Measurements from ENCODE around the gene SMIM20. TPM values are rescaled to one million over a fixed set of nuclear protein-coding genes. Genes with fewer than 3 reads are reported as not detected.

Gene SMIM20
- total and polyA plus RNA-seq, 12 donors = 27.4 to 48.5 (median 42.0) TPM

DNA sequence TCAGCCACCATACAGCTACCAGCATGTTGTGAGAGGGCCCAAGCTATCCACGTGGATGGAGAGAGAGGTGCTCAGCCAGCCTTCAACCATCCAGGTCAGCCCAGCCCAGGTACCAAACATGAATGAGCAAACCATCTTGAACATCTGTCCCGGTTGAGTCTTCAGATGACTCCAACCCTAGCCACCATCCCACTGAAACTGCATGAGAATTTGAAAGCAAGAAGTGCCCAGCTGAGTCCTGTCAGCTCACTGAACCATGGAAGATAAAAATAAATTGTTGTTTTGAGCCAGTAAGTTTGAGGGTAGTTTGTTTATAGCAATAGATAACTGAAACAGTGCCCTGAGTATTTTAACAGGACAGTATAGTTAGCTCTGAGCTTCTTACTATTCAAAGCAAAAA is 43.9 kb upstream of the SMIM20 start:
- H3K27me3 ChIP-seq = no peaks in the 10 kb centered on the region
- WGBS, 2 donors = 92 to 98% methylated on average over 2 of the region's 2 CpGs
- ATAC-seq = no peak
- no peak overlapping the region for H3K27ac ChIP-seq
- H3K4me3 ChIP-seq = no peak overlapping the region
- intact Hi-C loops (cut with DNase I) = no loop called here
- no peaks in the 10 kb centered on the region for H3K36me3 ChIP-seq
- peaks cover 0 to 15% (median 0%) of the 10 kb centered on the region in 9 donors for H3K4me1 ChIP-seq
- no peaks in the 10 kb centered on the region for H3K9me3 ChIP-seq
- TF ChIP-seq, protein P1, sequence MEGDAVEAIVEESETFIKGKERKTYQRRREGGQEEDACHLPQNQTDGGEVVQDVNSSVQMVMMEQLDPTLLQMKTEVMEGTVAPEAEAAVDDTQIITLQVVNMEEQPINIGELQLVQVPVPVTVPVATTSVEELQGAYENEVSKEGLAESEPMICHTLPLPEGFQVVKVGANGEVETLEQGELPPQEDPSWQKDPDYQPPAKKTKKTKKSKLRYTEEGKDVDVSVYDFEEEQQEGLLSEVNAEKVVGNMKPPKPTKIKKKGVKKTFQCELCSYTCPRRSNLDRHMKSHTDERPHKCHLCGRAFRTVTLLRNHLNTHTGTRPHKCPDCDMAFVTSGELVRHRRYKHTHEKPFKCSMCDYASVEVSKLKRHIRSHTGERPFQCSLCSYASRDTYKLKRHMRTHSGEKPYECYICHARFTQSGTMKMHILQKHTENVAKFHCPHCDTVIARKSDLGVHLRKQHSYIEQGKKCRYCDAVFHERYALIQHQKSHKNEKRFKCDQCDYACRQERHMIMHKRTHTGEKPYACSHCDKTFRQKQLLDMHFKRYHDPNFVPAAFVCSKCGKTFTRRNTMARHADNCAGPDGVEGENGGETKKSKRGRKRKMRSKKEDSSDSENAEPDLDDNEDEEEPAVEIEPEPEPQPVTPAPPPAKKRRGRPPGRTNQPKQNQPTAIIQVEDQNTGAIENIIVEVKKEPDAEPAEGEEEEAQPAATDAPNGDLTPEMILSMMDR (IDR thresholded peaks at IDR 0.05) = no peak
- no peak for DNase-seq

DNA sequence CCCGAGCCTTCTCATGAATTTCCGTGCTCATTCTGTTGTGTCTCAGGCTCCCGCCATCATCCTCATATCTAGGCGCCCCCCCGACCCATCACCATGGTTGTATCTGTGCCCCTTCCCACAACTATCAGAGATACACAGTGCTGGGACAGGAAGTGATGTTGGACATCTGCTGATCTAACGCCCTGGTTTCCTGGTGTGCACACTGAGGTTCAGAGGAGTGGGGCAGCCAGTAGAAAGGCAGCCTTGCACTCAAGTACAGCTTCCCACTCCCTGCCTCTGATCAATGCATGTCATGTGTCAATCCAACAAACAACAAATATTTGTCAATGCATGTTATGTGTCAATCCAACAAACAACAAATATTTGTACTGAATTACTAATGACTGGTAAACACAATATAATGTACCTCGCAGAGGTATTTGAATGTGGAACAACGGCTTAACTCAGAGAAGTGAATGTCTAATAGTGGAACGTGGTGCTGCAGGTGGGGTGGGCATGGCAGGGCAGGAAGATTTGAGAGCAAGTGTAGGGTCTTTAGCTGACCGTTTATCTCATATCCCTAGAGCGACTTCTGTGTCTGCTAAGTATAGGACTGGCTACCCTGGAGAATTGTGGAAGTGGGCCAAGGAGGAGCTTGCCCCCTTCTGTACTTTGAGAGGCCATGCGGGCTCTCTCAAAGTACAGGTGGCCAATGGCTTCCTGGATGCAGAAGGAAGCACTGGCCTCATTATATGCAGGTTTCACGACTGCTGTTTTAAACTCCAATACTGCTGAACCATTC is 41.0 kb upstream of the SMIM20 start:
- WGBS, 2 donors = 82 to 84% methylated on average over 13 of the region's 13 CpGs
- H3K27me3 ChIP-seq = no peaks in the 10 kb centered on the region
- TF ChIP-seq, protein P1 (IDR thresholded peaks at IDR 0.05) = no peak

DNA sequence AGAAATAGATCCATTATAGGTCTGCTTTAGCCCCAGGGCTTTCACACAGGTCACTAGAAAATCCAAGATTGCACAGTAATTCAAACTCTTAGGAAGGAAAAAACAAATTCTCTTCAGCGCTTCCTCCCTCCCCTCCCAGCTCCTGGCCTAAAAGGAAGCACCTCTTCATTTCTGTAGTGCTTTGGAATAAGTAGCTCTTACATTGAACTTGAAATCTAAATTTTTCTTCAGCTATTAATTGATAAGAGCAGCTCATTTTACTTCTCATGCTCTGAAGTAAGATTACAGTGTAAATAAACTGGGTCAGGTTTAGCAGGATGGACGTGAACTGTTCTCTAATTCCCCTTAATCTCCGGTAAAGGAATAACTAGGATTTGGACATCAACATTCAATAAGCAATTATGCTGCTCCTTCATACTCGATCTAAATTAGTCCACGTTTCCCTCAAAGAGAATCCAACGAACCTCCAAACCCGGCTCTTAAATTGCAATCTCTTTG is 40.3 kb upstream of the SMIM20 start:
- intact Hi-C loops (cut with DNase I) = no loop called here
- Histone ChIP-seq H3K4me1 (no peaks in the 10 kb centered on the region), H3K9me3 (no peaks in the 10 kb centered on the region), H3K36me3 (no peaks in the 10 kb centered on the region), H3K27me3 (no peaks in the 10 kb centered on the region), H3K27ac (no peak overlapping the region), H3K4me3 (no peak overlapping the region)
- DNase-seq (no peak), ATAC-seq (no peak)
- TF ChIP-seq, protein P1 (IDR thresholded peaks at IDR 0.05) = no peak
- WGBS, 2 donors = 90% methylated on average over 7 of the region's 7 CpGs

More for the DNA sequence above, 41.0 kb upstream of the SMIM20 start:
- Histone ChIP-seq H3K27ac (no peak overlapping the region), H3K4me1 (peaks cover 0 to 4% (median 0%) of the 10 kb centered on the region in 9 donors), H3K9me3 (no peaks in the 10 kb centered on the region), H3K4me3 (no peak overlapping the region), H3K36me3 (no peaks in the 10 kb centered on the region)
- intact Hi-C loops (cut with DNase I) = no loop called here
- ATAC-seq (no peak), DNase-seq (no peak)

DNA sequence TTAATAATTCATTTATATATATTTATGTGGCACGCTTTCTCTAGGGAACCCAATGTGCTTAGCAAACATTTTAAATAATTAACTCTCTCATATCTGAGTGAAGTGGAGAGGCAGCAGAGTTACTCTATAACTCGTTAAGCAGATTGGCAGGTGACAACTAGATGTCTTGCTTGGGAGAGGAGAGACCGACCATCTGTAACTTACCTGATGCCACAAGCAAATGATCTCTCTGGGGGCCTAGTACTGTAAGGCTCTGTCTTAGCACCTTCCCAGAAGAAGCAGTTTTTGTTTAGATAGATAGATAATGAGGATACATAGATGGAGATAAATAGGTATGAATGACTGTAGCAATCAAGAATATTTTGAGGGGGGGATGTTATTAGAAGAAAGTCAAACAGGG is 39.4 kb upstream of the SMIM20 start:
- Histone ChIP-seq H3K4me3 (no peak overlapping the region), H3K36me3 (no peaks in the 10 kb centered on the region), H3K27me3 (no peaks in the 10 kb centered on the region), H3K4me1 (no peaks in the 10 kb centered on the region), H3K27ac (no peak overlapping the region), H3K9me3 (no peaks in the 10 kb centered on the region)
- no peak for DNase-seq
- no peak for ATAC-seq
- intact Hi-C loops (cut with DNase I) = no loop called here
- WGBS, 2 donors = 94 to 97% methylated on average over 3 of the region's 3 CpGs
- TF ChIP-seq, protein P1 (IDR thresholded peaks at IDR 0.05) = no peak
